ENCODE data around the gene FGD4. TPM values are rescaled to one million over a fixed set of nuclear protein-coding genes. Genes with fewer than 3 reads are reported as not detected.

Gene FGD4
- total RNA-seq, 1 experiment from 2014 or later = 31.6 TPM

GRCh38 chr12:32446316-32447119, 47.2 kb downstream of the FGD4 start:
- Histone ChIP-seq H3K4me1 (peaks cover 70% of the 10 kb centered on the region), H3K27me3 (replicated peaks; ENCODE audit: control insufficient read depth, insufficient read depth, low read length) (no peaks in the 10 kb centered on the region), H3K9me3 (no peaks in the 10 kb centered on the region), H3K36me3 (ENCODE audit: control insufficient read depth, insufficient read depth, low read length) (no peaks in the 10 kb centered on the region), H3K4me3 (ENCODE audit: low read depth, low read length) (no peak overlapping the region)
- H3K4me3 Mint-ChIP-seq (ENCODE audit: unreplicated experiment) = peak overlapping the region; percentile 57
- intact Hi-C loops (cut with micrococcal nuclease; ENCODE audit: unreplicated experiment) = loop anchor here (1.0 to 10.0 kb wide), 5 partner anchors 9 to 792 kb away; partner anchors contain the start of genes ETFBKMT, FGD4 and PKP2
- no peaks in the 10 kb centered on the region for H3K9me3 Mint-ChIP-seq (ENCODE audit: unreplicated experiment)
- H3K4me1 Mint-ChIP-seq (ENCODE audit: low read depth, unreplicated experiment) = peaks cover 66% of the 10 kb centered on the region
- TF ChIP-seq CTCF (IDR thresholded peaks at IDR 0.05; ENCODE audit: insufficient read depth in 1 of 2, low read depth in 1 of 2, low read length in 1 of 2, severe bottlenecking in 1 of 2, unreplicated experiment in 1 of 2) = no peak
- H3K27ac Mint-ChIP-seq (ENCODE audit: unreplicated experiment) = peak overlapping the region; percentile 94
- CTCF ChIA-PET = interaction anchor here (1.0 kb wide), 1 partner anchor 11 kb away, joined by 3 read pairs; no protein-coding TSS in a partner anchor
- H3K36me3 Mint-ChIP-seq (ENCODE audit: insufficient read depth, unreplicated experiment) = peaks cover 28% of the 10 kb centered on the region
- BruUV-seq (replicated peaks) = TSS peak; percentile 37
- no peaks in the 10 kb centered on the region for H3K27me3 Mint-ChIP-seq (ENCODE audit: insufficient read depth, unreplicated experiment)
- DNase-seq = peak; percentile 74
- POLR2A ChIA-PET = interaction anchor here (0.6 kb wide), 1 partner anchor 233 kb away, joined by 3 read pairs; the partner anchor contains the start of gene DNM1L

GRCh38 chr12:32448586-32448985, 49.2 kb downstream of the FGD4 start:
- intact Hi-C loops (cut with micrococcal nuclease; ENCODE audit: unreplicated experiment) = loop anchor here (5.0 to 10.0 kb wide), 2 partner anchors 449 to 794 kb away; partner anchors contain the start of genes ETFBKMT and PKP2
- peaks cover 72% of the 10 kb centered on the region for H3K4me1 ChIP-seq

More at GRCh38 chr12:32448586-32448985, 49.2 kb downstream of the FGD4 start:
- no peaks in the 10 kb centered on the region for H3K27me3 ChIP-seq (replicated peaks; ENCODE audit: control insufficient read depth, insufficient read depth, low read length)
- Mint-ChIP-seq H3K36me3 (ENCODE audit: insufficient read depth, unreplicated experiment) (peaks cover 19% of the 10 kb centered on the region), H3K27ac (ENCODE audit: unreplicated experiment) (peak overlapping the region; percentile 94), H3K4me1 (ENCODE audit: low read depth, unreplicated experiment) (peaks cover 59% of the 10 kb centered on the region), H3K4me3 (ENCODE audit: unreplicated experiment) (no peak overlapping the region), H3K9me3 (ENCODE audit: unreplicated experiment) (no peaks in the 10 kb centered on the region), H3K27me3 (ENCODE audit: insufficient read depth, unreplicated experiment) (no peaks in the 10 kb centered on the region)
- ChIA-PET CTCF (interaction anchor here (0.5 to 1.3 kb wide), 2 partner anchors 9 to 290 kb away, joined by 5 read pairs; no protein-coding TSS in a partner anchor), POLR2A (no interaction called here)
- no peak for DNase-seq
- H3K36me3 ChIP-seq (ENCODE audit: control insufficient read depth, insufficient read depth, low read length) = no peaks in the 10 kb centered on the region
- no peaks in the 10 kb centered on the region for H3K9me3 ChIP-seq
- no peak overlapping the region for H3K4me3 ChIP-seq (ENCODE audit: low read depth, low read length)
- no TSS peak for BruUV-seq (replicated peaks)
- no peak for TF ChIP-seq CTCF (IDR thresholded peaks at IDR 0.05; ENCODE audit: insufficient read depth in 1 of 2, low read depth in 1 of 2, low read length in 1 of 2, severe bottlenecking in 1 of 2, unreplicated experiment in 1 of 2)

Measured in Caco-2 (cell line).